MCF 10A (cell line): ENCODE data around the gene SPSB1. TPM values are rescaled to one million over a fixed set of nuclear protein-coding genes. Genes with fewer than 3 reads are reported as not detected.

Experiments
- BruUV-seq: library from RNA; stranded (reverse); fragments of 400-500 nt; replicated peaks from 2 replicates; lab custom pipeline; 2021; lab: Mats Ljungman, UMichigan
- CTCF ChIA-PET: fragments of 300-600 bp; sonication (Branson Sonifier 250); formaldehyde crosslinking; extraction: SDS; loops from one replicate; lab custom pipeline; 2021; ENCODE audit warnings: antibody characterized with exemption, inconsistent platforms; lab: Yijun Ruan, JAX
- POLR2A ChIA-PET: fragments of 300-600, 350-650 bp; sonication (Branson Sonifier 250); formaldehyde crosslinking; extraction: SDS; loops from one replicate; lab custom pipeline; 2020; ENCODE audit warnings: antibody characterized with exemption, inconsistent platforms; lab: Yijun Ruan, JAX
- DNase-seq: peaks from one replicate; pipeline ENCODE4 v3.0.0-alpha.2; 2018; ENCODE audit not compliant: unreplicated experiment
- H3K27ac Mint-ChIP-seq: one replicate; pipeline ENCODE4 v1.8.0; 2022; ENCODE audit warnings: mild to moderate bottlenecking, low read depth, mixed read lengths; ENCODE audit not compliant: unreplicated experiment
- H3K27me3 Mint-ChIP-seq: one replicate; pipeline ENCODE4 v1.8.0; 2022; ENCODE audit warnings: mixed read lengths; ENCODE audit not compliant: insufficient read depth, unreplicated experiment
- H3K36me3 Mint-ChIP-seq: one replicate; pipeline ENCODE4 v1.8.0; 2022; ENCODE audit warnings: mild to moderate bottlenecking, moderate library complexity, mixed read lengths; ENCODE audit not compliant: insufficient read depth, unreplicated experiment
- H3K4me1 Mint-ChIP-seq: one replicate; pipeline ENCODE4 v1.8.0; 2022; ENCODE audit warnings: mixed read lengths; ENCODE audit not compliant: insufficient read depth, unreplicated experiment
- H3K4me3 Mint-ChIP-seq: one replicate; pipeline ENCODE4 v1.8.0; 2022; ENCODE audit warnings: mild to moderate bottlenecking, moderate library complexity, mixed read lengths; ENCODE audit not compliant: unreplicated experiment
- H3K9me3 Mint-ChIP-seq: one replicate; pipeline ENCODE4 v1.8.0; 2022; ENCODE audit warnings: mixed read lengths; ENCODE audit not compliant: unreplicated experiment
- intact Hi-C: fragments of 100-400 bp; cut with micrococcal nuclease; formaldehyde crosslinking; loops from 2 replicates; pipeline ENCODE4 v1.14.1; 2022
- total RNA-seq: library from RNA; stranded (reverse); gene quantifications from 2 replicates; pipeline ENCODE4 v1.2.3, GENCODE V29; 2022
- TF ChIP-seq, protein P1 (sequence below): fragments of 200-600 bp; IDR thresholded peaks from one replicate; pipeline ENCODE4 v1.8.0; 2022; ENCODE audit warnings: antibody characterized with exemption, mild to moderate bottlenecking; ENCODE audit not compliant: unreplicated experiment

SPSB1 gene
- total RNA-seq, 1 experiment from 2014 or later, result 8.2 TPM

DNA sequence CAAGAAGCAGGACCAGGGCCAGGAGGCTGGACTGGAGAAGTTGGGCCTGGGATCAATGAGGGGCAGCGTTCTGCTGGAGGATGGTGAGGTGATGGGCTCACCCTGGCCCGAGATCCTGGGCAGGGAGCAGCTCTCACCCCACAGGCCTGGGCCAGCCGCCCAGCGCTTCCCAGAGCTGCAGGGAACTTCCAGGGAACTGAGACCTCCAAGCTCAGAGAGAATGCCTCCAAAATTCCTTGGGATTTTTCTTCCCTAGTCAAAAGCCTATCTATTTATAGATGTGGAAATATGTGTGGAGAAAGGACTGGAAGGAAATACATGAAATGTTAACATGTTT, 121.2 kb downstream of the SPSB1 start:
- no peaks in the 10 kb centered on the region for H3K36me3 Mint-ChIP-seq
- no peaks in the 10 kb centered on the region for H3K4me1 Mint-ChIP-seq
- no peak overlapping the region for H3K4me3 Mint-ChIP-seq
- DNase-seq, result no peak
- CTCF ChIA-PET, result interaction anchor here (0.8 kb wide), 1 partner anchor 76 kb away, joined by 3 read pairs; no protein-coding TSS in a partner anchor
- H3K27ac Mint-ChIP-seq, result no peak overlapping the region
- H3K9me3 Mint-ChIP-seq, result peaks cover 8% of the 10 kb centered on the region
- BruUV-seq, result no TSS peak
- H3K27me3 Mint-ChIP-seq, result no peaks in the 10 kb centered on the region
- TF ChIP-seq, protein P1, sequence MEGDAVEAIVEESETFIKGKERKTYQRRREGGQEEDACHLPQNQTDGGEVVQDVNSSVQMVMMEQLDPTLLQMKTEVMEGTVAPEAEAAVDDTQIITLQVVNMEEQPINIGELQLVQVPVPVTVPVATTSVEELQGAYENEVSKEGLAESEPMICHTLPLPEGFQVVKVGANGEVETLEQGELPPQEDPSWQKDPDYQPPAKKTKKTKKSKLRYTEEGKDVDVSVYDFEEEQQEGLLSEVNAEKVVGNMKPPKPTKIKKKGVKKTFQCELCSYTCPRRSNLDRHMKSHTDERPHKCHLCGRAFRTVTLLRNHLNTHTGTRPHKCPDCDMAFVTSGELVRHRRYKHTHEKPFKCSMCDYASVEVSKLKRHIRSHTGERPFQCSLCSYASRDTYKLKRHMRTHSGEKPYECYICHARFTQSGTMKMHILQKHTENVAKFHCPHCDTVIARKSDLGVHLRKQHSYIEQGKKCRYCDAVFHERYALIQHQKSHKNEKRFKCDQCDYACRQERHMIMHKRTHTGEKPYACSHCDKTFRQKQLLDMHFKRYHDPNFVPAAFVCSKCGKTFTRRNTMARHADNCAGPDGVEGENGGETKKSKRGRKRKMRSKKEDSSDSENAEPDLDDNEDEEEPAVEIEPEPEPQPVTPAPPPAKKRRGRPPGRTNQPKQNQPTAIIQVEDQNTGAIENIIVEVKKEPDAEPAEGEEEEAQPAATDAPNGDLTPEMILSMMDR, result no peak
- POLR2A ChIA-PET, result no interaction called here
- intact Hi-C loops, result no loop called here

DNA sequence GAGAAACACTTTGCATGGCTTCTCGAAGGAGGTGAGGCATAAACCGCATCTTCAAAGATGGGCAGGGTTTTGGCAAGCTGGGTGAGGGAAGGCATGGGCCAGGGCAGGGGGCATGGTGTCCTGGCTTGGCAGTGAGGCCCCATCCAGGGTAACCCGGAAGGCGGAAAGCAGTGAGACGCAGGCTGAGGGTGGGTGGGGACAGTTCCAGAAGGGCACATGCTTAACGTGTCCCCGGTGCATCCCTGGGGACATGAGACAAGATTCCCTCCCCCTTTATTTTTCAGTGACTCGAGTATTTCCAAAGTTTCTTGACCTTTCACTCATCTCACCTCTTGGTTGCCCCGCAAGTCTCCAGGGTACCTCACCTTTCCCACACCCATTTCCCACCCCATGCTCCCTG, 123.8 kb downstream of the SPSB1 start:
- BruUV-seq, result no TSS peak
- no peak overlapping the region for H3K27ac Mint-ChIP-seq
- intact Hi-C loops, result no loop called here
- CTCF ChIA-PET, result no interaction called here
- TF ChIP-seq, protein P1, result no peak
- DNase-seq, result no peak
- H3K36me3 Mint-ChIP-seq, result no peaks in the 10 kb centered on the region
- H3K9me3 Mint-ChIP-seq, result no peaks in the 10 kb centered on the region
- no peak overlapping the region for H3K4me3 Mint-ChIP-seq
- peaks cover 6% of the 10 kb centered on the region for H3K27me3 Mint-ChIP-seq
- no peaks in the 10 kb centered on the region for H3K4me1 Mint-ChIP-seq
- POLR2A ChIA-PET, result no interaction called here

GRCh38 chr1:9416918-9417500, 124.3 kb downstream of the SPSB1 start:
- no peaks in the 10 kb centered on the region for H3K36me3 Mint-ChIP-seq
- no TSS peak for BruUV-seq
- no peak for DNase-seq
- no peaks in the 10 kb centered on the region for H3K9me3 Mint-ChIP-seq
- POLR2A ChIA-PET, result no interaction called here
- TF ChIP-seq, protein P1, result no peak
- no peaks in the 10 kb centered on the region for H3K4me1 Mint-ChIP-seq
- CTCF ChIA-PET, result interaction anchor here (0.5 kb wide), 1 partner anchor 143 kb away, joined by 4 read pairs; no protein-coding TSS in a partner anchor
- no peak overlapping the region for H3K4me3 Mint-ChIP-seq
- H3K27ac Mint-ChIP-seq, result no peak overlapping the region
- H3K27me3 Mint-ChIP-seq, result peaks cover 11% of the 10 kb centered on the region
- intact Hi-C loops, result no loop called here

DNA sequence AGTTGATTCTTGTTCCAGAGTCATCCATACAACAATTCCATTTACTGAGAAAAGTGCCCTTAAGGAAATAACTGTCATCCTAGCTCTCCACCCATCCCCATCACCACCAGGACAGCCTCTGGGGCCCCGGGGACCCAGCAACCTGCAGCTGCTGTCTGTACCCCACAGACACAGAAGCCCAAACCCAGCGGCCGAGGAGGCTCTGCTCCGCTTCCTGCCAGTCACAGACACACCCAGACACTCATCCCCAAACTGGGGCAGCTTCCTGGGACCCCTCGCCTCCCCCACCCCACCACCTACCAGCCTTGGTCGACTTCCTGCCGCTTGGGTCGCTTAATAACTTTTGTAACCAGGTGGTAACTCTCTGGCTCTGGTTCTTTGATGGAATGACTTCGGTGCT, 125.0 kb downstream of the SPSB1 start:
- TF ChIP-seq, protein P1, result no peak
- H3K36me3 Mint-ChIP-seq, result no peaks in the 10 kb centered on the region
- no peak overlapping the region for H3K27ac Mint-ChIP-seq
- H3K9me3 Mint-ChIP-seq, result no peaks in the 10 kb centered on the region
- H3K4me3 Mint-ChIP-seq, result no peak overlapping the region
- no peaks in the 10 kb centered on the region for H3K4me1 Mint-ChIP-seq
- ChIA-PET CTCF (interaction anchor here (0.6 kb wide), 1 partner anchor 79 kb away, joined by 3 read pairs; no protein-coding TSS in a partner anchor), POLR2A (no interaction called here)
- intact Hi-C loops, result no loop called here
- peaks cover 17% of the 10 kb centered on the region for H3K27me3 Mint-ChIP-seq
- no peak for DNase-seq
- no TSS peak for BruUV-seq
